Left colon (tissue), 2 donors: ENCODE results near the gene SOX4. TPM values are rescaled to one million over a fixed set of nuclear protein-coding genes. Genes with fewer than 3 reads are reported as not detected.

Experiments
- ATAC-seq: fragments of 200-7000 bp; cut with Tn5 transposase; one replicate; pipeline ENCODE4 v1.9.1; 2020; ENCODE audit warnings: mild to moderate bottlenecking, moderate library complexity
- DNase-seq, 2 donors: peaks; one replicate each; pipeline ENCODE4 v3.0.0-alpha.2; 2020
- intact Hi-C, 2 donors: fragments of 100-400 bp; cut with DNase I in 1 of 2; cut with micrococcal nuclease in 1 of 2; formaldehyde crosslinking; loops; one replicate each; pipeline versions ENCODE4 v1.11.2 to v1.14.0; 2022; cut with DNase I, micrococcal nuclease
- total RNA-seq, 2 donors: library from RNA; stranded (reverse); fragmentation: NEBNext Ultra II Directional; extraction: Animal tissue kit (Norgen Biotek cat#: 25700); gene quantifications; one replicate each; pipeline ENCODE4 v1.2.1, GENCODE V29; 2021
- donor health status: DM: no; HTN: no; CAD: no.
- donor health status: DM: yes; HTN: yes; CAD: no.

SOX4 gene
- total RNA-seq, 2 donors from 2014 or later: 28.9 to 44.6 TPM

DNA sequence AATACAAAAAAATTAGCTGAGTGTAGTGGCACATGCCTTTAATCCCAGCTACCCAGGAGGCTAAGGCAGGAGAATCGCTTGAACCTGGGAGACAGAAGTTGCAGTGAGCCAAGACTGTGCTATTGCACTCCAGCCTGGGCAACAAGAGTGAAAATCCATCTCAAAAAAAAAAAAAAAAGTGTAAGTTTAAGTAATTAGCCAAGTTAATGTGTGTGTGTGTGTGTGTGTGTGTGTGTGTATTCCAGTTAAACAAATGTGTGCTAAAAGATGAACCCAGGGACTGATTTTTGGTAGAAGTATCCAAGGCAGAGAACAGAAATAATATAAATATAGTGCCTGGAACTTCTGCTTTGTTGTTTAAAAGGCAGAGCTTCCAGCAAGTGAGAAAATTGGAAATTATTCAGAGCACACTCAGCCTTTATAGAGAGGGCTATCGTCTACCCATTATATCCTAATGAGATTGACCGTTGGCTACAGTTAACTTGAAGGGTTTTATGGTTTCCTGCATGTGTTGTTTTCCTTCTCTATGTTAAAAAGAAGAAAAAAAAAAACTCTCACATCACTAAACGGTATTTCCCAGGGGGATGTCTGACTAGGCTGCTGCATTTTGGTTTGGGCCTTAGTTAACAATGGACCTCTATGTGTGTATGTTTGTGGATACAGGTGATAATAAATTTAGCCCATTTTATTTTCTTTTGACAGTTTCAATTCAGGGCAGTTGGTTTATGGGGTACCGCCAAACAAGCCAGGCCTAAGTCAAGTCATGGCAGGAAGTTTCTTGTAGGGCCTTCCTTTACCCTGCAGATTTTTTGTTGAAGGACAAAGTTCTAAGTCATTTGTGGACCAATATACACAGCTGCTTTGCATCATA, 9.8 kb downstream of the SOX4 start:
- ATAC-seq (no peak), DNase-seq (no peak)
- intact Hi-C loops: no loop called here

DNA sequence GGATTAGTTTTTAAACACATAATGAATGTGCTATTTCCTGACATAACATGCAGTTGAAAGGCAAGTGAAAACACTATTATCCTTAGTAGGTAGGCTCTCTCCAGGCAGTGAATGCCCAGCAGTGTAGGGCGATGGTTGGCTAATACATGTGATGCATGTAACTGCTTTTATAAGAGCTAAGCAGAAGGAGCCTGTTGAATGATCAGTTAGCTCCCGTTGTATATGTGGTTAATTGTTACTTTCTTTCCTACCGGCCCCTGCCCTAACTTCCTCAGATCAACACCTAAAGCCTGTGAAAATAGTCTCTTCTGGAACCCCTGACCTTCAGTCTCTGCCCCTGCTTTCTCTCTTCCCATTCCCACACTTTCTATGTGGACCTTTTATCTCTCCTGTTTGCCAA, 10.5 kb downstream of the SOX4 start:
- no peak for ATAC-seq
- DNase-seq: no peak
- intact Hi-C loops: no loop called here

GRCh38 chr6:21605166-21605565, 11.6 kb downstream of the SOX4 start:
- intact Hi-C loops: no loop called here
- DNase-seq: no peak
- no peak for ATAC-seq

DNA sequence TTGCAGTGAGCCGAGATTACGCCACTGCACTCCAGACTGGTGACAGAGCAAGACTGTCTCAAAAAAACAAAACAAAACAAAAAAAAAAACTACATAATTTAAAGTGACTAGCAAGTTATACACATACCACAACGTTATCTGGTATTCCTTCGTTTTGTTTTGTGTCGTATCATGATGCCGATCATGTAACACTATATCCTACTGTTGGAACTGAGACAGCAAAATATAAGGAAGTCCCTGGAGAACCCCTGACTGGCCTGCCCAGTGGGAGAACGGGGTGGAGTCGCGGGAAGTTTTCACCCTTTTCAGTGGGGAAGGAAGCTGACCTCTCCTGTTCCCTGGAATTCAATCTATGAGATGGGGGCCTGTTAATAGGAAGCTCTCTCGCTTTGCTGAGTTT, 15.1 kb downstream of the SOX4 start:
- DNase-seq (no peak), ATAC-seq (no peak)
- intact Hi-C loops: no loop called here

GRCh38 chr6:21609881-21610329, 16.4 kb downstream of the SOX4 start:
- DNase-seq (no peak), ATAC-seq (no peak)
- intact Hi-C loops: no loop called here

DNA sequence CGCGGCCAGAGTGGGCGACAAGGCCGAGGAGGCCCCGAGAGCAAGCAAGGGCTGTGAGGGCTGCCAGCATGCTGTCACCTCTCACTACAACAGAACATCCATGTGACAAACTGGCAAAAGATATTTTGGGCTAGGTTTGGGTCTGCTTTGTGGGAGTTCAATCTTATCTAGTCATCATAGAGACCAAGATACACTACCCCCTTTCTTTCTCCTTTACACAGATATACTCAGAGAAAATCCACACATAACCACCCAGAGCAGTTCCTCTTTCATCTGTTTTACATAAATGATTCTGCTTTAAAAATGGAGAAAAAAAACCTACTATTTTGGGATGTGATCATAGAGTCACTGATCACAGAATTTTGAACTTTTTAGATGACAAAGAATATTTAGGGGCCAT, 16.8 kb downstream of the SOX4 start:
- intact Hi-C loops: no loop called here
- DNase-seq: no peak
- ATAC-seq: no peak

- DNase-seq: no peak
- intact Hi-C loops: no loop called here
- ATAC-seq: no peak
These were observed 17.9 kb downstream of the SOX4 start for GRCh38 chr6:21611485-21611884.

DNA sequence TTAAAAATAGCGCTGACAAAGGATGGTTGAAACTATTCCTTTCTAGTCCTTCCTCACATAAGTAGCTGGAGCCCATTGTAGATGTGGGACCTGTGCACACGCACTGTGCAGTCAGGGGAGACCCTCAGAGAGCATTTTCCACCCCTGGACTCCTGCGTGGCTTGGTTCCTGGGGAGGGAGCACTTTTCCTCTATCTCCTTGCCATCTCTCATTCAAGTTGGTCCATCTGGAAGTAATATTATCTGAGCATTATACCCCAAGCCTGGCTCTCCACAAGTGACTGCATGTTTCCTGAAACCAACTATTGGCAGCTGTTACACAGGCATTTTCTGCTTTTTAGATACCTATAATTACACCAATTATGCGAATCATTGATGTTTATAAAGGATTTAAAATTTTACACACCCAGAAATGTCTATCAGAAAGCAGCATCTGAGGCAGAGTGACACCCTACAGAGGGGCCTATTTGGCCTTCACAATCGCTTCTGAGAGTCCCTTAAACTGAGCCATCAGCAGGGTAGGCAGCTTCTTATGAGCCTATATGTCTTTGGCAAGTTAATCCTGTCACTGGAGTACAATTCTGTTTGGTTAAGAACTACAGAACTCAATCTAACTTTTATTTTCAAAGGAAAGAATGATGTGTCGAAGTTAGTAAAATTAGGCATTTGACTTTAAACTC, 18.7 kb downstream of the SOX4 start:
- intact Hi-C loops: no loop called here
- DNase-seq (no peak), ATAC-seq (no peak)

- no peak for ATAC-seq
- intact Hi-C loops: no loop called here
- DNase-seq: no peak
These were observed 20.3 kb downstream of the SOX4 start for GRCh38 chr6:21613809-21614208.

DNA sequence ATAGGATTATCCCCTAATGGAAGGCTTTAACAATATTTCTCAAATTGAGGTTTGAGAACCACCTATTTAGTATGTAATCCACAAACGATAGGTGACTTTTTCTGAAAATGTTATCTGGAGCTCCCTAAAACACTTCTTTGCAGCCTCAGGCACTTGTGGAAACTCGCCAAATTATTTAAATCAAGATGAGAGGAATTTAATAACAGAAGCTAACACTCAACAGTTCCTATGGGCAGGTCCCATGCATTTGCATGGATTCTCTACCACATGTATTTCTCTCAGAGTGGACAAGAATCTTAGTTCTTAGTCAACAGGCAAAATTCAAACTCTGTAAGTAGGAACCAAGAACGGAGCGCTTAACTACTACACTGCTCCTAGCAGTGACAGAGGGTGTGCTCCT, 20.7 kb downstream of the SOX4 start:
- ATAC-seq: no peak
- DNase-seq: no peak
- intact Hi-C loops: no loop called here

- DNase-seq (no peak), ATAC-seq (no peak)
- intact Hi-C loops: no loop called here
These were observed 22.0 kb downstream of the SOX4 start for GRCh38 chr6:21615504-21615903.

DNA sequence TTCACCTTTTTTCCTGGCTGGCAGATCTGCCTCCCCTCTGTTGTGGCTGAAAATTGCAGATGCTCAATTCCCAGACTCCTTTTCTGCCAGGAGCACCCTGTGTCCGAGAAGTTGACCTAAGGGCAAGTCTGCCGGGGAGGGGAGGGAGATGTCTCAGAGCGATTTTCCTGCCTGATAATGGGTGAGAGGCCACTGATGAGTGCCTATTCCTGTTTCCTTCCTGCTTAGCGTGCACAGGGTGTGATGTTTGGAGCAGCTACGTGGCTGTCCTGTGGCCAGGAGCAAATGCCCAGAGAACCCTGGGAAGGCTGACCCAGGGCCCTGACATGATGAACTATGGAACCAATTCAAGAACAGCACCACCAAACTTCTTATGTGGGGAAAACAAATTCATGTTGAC, 22.5 kb downstream of the SOX4 start:
- intact Hi-C loops: no loop called here
- ATAC-seq: no peak
- no peak for DNase-seq

DNA sequence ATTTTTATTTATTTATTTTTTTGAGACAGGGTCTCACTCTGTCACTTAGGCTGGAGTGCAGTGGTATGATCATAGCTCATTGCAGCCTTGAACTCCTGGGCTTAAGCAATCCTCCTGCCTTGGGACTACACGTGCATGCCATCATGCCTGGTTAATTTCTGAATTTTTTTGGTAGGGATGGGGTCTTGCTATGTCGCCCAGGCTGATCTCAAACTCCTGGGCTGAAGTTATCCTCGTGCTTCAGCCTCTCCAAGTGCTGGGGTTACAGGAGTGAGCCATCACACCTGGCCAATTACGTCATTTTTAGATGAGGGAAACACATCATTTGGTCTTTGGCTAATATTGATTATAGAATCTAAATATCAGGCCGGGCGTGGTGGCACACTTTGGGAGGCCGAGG, 32.1 kb downstream of the SOX4 start:
- no peak for DNase-seq
- intact Hi-C loops: no loop called here
- no peak for ATAC-seq

DNA sequence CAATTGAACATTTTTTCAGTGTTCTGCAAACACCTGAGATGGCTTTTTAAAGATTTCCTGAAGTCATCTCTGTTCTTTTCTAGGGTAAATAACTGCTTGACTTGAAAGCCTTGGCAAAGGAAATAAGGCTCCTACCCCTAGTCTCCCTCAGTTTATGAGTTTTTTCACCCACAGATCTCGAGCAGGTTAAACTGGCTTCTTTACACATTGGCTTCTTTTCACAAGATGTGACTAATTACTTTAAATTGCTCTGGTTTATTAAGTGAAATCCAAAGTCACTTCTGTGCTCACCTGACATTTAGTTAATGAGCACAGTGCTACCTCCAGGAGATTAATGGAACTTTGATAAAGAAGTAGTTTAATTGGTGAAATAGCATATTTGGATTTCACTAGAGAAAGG, 33.2 kb downstream of the SOX4 start:
- intact Hi-C loops: no loop called here
- DNase-seq: no peak
- ATAC-seq: no peak

GRCh38 chr6:21628160-21628559, 34.6 kb downstream of the SOX4 start:
- ATAC-seq (no peak), DNase-seq (no peak)
- intact Hi-C loops: no loop called here

GRCh38 chr6:21633511-21634109, 40.1 kb downstream of the SOX4 start:
- peak; percentile 61 to 65 for DNase-seq
- intact Hi-C loops: no loop called here
- ATAC-seq: peak; percentile 95

GRCh38 chr6:21634582-21634981, 41.0 kb downstream of the SOX4 start:
- no peak for DNase-seq
- ATAC-seq: no peak
- intact Hi-C loops: no loop called here

DNA sequence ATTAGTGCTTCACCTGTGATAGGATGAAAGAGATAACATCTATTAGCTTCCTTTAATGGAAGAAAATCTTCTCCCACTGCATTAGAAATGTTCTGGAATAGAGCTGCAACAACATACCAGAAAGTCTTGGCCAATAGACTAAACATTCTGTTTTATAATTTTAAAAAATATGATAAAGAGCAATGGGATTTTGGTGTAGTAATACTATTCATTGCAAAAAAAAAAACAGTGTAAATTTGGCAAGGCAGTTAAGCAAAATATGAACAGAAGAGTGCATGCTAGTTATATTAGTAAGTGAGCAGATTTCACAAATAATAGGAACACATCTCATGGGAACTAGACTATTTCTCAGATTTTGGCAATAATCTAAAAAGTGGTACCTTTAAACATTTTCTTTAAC, 43.3 kb downstream of the SOX4 start:
- ATAC-seq (no peak), DNase-seq (no peak)

DNA sequence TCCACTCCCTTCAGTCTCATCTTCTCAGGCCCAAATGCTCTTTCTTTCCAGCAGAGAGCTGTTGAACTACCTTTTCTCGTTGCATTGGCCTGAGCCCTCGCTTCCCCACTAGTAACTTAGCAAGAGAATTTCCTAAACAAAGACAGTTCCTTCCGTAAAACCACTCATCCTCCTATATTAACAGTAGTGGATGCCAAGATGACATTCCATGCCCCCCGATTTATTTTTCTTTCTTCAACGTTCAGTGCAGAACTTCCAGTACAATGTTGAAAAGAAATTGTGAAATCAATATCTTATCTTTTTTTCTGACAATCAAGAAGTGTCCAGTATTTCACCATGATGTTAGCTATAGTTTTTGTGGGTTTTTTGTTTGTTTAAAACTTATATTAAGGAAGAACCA, 45.8 kb downstream of the SOX4 start:
- no peak for DNase-seq
- ATAC-seq: no peak
- intact Hi-C loops: no loop called here

More for the DNA sequence above, 43.3 kb downstream of the SOX4 start:
- intact Hi-C loops: no loop called here
